ENCODE results near the gene DGKQ. TPM values are rescaled to one million over a fixed set of nuclear protein-coding genes. Genes with fewer than 3 reads are reported as not detected.
"Not testable (repeated sequence)": the region's sequence is repeated elsewhere in the genome, so short reads cannot be mapped to it uniquely, and the experiment has no call there.

Gene DGKQ
- total RNA-seq, 1 donor from 2014 or later, result 5.1 TPM

DNA sequence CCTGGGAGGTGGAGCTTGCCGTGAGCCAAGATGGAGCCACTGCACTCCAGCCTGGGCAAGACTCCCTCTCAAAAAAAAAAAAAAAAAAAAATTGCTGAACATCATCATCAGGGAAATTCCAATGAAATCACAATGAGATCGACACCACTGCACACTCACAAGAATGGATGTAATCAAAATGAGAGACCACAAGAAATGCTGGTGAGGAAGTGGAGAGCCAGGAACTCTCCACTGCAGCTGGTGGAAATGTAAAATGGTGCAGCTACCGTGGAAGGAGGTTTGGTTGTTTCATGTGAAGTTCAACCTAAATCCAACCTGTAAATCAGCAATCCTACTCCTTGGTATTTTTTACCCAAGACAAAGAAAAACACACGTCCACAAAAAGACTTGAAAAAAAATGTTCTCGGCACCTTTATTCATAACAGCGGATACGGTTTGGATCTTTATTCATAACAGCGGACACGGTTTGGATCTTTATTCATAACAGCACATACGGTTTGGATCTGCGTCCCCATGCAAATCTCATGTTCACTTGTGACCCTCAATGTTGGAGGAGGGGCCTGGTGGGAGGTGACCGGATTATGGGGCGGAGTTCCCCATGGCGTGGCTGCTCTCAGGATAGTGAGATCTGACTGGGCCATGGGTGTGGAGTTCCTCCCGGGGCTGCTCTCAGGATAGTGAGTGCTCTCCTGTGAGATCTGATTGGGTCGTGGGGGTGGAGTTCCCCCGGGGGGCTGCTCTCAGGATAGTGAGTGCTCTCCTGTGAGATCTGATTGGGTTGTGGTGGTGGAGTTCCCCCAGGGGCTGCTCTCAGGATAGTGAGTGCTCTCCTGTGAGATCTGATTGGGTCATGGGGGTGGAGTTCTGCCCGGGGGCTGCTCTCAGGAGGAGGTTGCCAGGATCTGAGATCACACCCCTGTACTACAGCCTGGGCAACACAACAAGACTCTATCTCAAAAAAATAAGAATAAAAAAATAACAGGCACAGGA lies 49.0 kb downstream of the DGKQ start:
- Histone ChIP-seq H3K27me3 (no peaks in the 10 kb centered on the region), H3K4me2 (no peak overlapping the region), H3K9ac (no peak overlapping the region), H3F3A (ENCODE audit: low read depth) (no peaks in the 10 kb centered on the region), H3K79me2 (ENCODE audit: low read depth) (peaks cover 74% of the 10 kb centered on the region), H2AFZ (replicated peaks) (no peak overlapping the region), H3K36me3 (no peaks in the 10 kb centered on the region), H3K4me3 (no peak overlapping the region), H3K4me1 (no peaks in the 10 kb centered on the region), H3K9me3 (ENCODE audit: low read depth) (no peaks in the 10 kb centered on the region), H3K27ac (no peak overlapping the region), H4K20me1 (ENCODE audit: low read depth) (peaks cover 36% of the 10 kb centered on the region)
- H3K27ac Mint-ChIP-seq, result no peak overlapping the region
- no peak for DNase-seq (ENCODE audit: low spot score)
- H3K27me3 Mint-ChIP-seq (ENCODE audit: insufficient read depth, low read depth), result peaks cover 3% of the 10 kb centered on the region
- H3K4me1 Mint-ChIP-seq, result peaks cover 9% of the 10 kb centered on the region
- peaks cover 13% of the 10 kb centered on the region for H3K36me3 Mint-ChIP-seq
- H3K9me3 Mint-ChIP-seq, result no peaks in the 10 kb centered on the region
- H3K4me3 Mint-ChIP-seq, result no peak overlapping the region
- TF ChIP-seq EZH2 (IDR thresholded peaks at IDR 0.05) (no peak), EZH2phosphoT487 (IDR thresholded peaks at IDR 0.05) (no peak)
- TF ChIP-seq, protein P1, sequence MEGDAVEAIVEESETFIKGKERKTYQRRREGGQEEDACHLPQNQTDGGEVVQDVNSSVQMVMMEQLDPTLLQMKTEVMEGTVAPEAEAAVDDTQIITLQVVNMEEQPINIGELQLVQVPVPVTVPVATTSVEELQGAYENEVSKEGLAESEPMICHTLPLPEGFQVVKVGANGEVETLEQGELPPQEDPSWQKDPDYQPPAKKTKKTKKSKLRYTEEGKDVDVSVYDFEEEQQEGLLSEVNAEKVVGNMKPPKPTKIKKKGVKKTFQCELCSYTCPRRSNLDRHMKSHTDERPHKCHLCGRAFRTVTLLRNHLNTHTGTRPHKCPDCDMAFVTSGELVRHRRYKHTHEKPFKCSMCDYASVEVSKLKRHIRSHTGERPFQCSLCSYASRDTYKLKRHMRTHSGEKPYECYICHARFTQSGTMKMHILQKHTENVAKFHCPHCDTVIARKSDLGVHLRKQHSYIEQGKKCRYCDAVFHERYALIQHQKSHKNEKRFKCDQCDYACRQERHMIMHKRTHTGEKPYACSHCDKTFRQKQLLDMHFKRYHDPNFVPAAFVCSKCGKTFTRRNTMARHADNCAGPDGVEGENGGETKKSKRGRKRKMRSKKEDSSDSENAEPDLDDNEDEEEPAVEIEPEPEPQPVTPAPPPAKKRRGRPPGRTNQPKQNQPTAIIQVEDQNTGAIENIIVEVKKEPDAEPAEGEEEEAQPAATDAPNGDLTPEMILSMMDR (IDR thresholded peaks at IDR 0.05), result no peak

DNA sequence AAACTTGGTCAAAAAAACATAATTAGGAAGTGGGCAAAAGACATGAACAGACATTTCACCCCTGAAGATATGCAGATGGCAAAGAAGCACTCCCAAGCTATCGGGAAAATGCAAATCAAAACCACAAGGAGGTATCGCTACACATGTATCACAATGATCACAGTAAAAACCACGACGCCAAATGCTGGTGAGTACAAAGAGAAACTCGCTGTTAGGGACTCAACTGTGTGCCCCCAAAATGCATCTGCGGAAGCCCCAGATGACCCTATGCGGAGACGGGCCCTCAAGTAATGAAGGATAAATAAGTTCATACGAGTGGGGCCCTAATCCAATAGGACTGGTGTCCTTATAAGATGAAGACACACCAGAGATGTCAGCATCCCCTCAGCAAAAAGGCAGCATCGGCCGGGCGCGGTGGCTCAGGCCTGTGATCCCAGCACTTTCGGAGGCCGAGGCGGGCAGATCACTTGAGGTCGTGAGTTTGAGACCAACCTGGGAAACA lies 51.5 kb downstream of the DGKQ start:
- peak overlapping the region; percentile 50 for H3K27ac Mint-ChIP-seq
- Histone ChIP-seq H3K9ac (no peak overlapping the region), H3K4me2 (no peak overlapping the region), H3K9me3 (ENCODE audit: low read depth) (no peaks in the 10 kb centered on the region), H4K20me1 (ENCODE audit: low read depth) (peaks cover 22% of the 10 kb centered on the region), H3K4me1 (no peaks in the 10 kb centered on the region), H3K4me3 (no peak overlapping the region), H3F3A (ENCODE audit: low read depth) (no peaks in the 10 kb centered on the region), H3K79me2 (ENCODE audit: low read depth) (peaks cover 93% of the 10 kb centered on the region), H3K27me3 (no peaks in the 10 kb centered on the region), H3K27ac (no peak overlapping the region), H2AFZ (replicated peaks) (no peak overlapping the region), H3K36me3 (no peaks in the 10 kb centered on the region)
- no peak overlapping the region for H3K4me3 Mint-ChIP-seq
- no peaks in the 10 kb centered on the region for H3K9me3 Mint-ChIP-seq
- peaks cover 13% of the 10 kb centered on the region for H3K36me3 Mint-ChIP-seq
- DNase-seq (ENCODE audit: low spot score), result no peak
- TF ChIP-seq EZH2 (IDR thresholded peaks at IDR 0.05) (no peak), EZH2phosphoT487 (IDR thresholded peaks at IDR 0.05) (no peak)
- TF ChIP-seq, protein P1 (IDR thresholded peaks at IDR 0.05), result no peak
- no peaks in the 10 kb centered on the region for H3K27me3 Mint-ChIP-seq (ENCODE audit: insufficient read depth, low read depth)
- peaks cover 9% of the 10 kb centered on the region for H3K4me1 Mint-ChIP-seq

DNA sequence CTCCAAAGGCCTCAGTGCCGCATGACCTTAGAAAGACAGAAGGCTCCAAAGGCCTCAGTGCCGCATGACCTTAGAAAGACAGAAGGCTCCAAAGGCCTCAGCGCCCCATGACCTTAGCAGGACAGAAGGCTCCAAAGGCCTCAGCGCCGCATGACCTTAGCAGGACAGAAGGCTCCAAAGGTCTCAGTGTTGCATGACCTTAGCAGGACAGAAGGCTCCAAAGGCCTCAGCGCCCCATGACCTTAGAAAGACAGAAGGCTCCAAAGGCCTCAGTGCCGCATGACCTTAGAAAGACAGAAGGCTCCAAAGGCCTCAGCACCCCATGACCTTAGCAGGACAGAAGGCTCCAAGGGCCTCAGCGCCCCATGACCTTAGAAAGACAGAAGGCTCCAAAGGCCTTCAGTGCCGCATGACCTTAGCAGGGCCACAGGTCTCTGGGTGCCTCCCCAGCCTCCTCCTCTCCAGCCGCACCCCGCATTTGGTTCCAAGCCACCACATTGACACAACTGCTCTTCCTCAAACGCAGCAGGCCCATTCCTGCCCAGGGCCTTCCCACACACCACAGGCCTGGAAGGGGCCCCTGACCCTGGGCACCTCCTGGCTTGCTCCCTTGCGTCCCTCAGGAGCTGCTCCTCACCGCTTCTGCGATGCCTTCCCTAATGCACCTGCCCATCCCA lies 54.2 kb downstream of the DGKQ start:
- not testable (repeated sequence) for H4K20me1 ChIP-seq (ENCODE audit: low read depth); H3K9me3 Mint-ChIP-seq; H3K4me3 Mint-ChIP-seq; H2AFZ ChIP-seq (replicated peaks); H3K4me1 Mint-ChIP-seq; H3K4me1 ChIP-seq; H3K27me3 Mint-ChIP-seq (ENCODE audit: insufficient read depth, low read depth); H3K27me3 ChIP-seq; H3F3A ChIP-seq (ENCODE audit: low read depth); H3K36me3 ChIP-seq; H3K9me3 ChIP-seq (ENCODE audit: low read depth); H3K27ac ChIP-seq; DNase-seq (ENCODE audit: low spot score); H3K4me2 ChIP-seq; H3K4me3 ChIP-seq; H3K9ac ChIP-seq
- H3K27ac Mint-ChIP-seq, result peak overlapping the region; percentile 66
- peaks cover 13% of the 10 kb centered on the region for H3K36me3 Mint-ChIP-seq
- peaks cover 85% of the 10 kb centered on the region for H3K79me2 ChIP-seq (ENCODE audit: low read depth)

DNA sequence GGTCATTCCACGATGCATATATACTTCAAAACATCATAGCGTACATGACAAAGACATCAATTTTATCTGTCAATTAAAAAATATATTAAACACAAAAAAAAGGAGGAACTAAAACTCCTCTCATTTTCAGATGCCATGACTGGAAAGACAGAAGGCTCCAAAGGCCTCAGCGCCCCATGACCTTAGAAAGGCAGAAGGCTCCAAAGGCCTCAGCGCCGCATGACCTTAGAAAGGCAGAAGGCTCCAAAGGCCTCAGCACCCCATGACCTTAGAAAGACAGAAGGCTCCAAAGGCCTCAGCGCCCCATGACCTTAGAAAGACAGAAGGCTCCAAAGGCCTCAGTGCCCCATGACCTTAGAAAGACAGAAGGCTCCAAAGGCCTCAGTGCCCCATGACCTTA lies 54.8 kb downstream of the DGKQ start:
- not testable (repeated sequence) for H3K9ac ChIP-seq; H3K9me3 Mint-ChIP-seq; H3K27me3 Mint-ChIP-seq (ENCODE audit: insufficient read depth, low read depth); H3F3A ChIP-seq (ENCODE audit: low read depth); H3K27ac Mint-ChIP-seq; H3K9me3 ChIP-seq (ENCODE audit: low read depth); H3K4me3 Mint-ChIP-seq; H3K4me1 ChIP-seq; H3K4me3 ChIP-seq; H3K27ac ChIP-seq; DNase-seq (ENCODE audit: low spot score); H2AFZ ChIP-seq (replicated peaks); H3K27me3 ChIP-seq; H3K4me1 Mint-ChIP-seq; H3K4me2 ChIP-seq; H3K36me3 ChIP-seq; H4K20me1 ChIP-seq (ENCODE audit: low read depth)
- peaks cover 13% of the 10 kb centered on the region for H3K36me3 Mint-ChIP-seq
- peaks cover 80% of the 10 kb centered on the region for H3K79me2 ChIP-seq (ENCODE audit: low read depth)
